SU-DHL-6 (cell line): ENCODE results near the gene GJB3.

Source experiments
- EZH2phosphoT487 ChIP-seq: fragments of 200-600 bp; sonication (generic), shearing (Covaris generic); conservative IDR thresholded peaks from 2 replicates; pipeline ENCODE4 v1.6.1; 2018; ENCODE audit warnings: mild to moderate bottlenecking, antibody characterized with exemption, low read length, moderate library complexity, mixed read lengths
- TF ChIP-seq, protein P1 (sequence below): fragments of 200-600 bp; sonication (generic); IDR thresholded peaks from one replicate; pipeline ENCODE4 v1.5.1; 2017; ENCODE audit warnings: antibody characterized with exemption, mild to moderate bottlenecking, low read length, moderate library complexity; ENCODE audit not compliant: insufficient read depth, poor library complexity, severe bottlenecking

DNA sequence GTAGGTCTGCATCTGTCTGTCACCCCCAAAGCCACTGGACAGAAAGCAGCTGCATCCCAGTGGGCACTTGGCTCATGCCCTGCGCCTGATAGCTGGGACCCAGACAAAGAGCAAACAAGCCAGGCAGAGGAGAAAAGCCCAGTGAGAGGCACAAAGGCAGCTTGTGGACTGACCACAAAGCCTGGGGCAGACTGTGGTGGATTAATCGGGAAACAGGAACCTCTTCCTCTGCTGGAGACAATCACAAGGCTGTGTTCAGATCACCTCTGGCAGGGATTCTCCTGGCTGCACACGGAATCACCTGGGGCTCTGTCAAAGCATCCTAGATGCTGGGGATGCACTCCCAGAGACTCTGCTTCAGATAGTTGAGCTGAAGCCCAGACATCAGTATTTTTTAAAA, 41.4 kb upstream of the GJB3 start:
- TF ChIP-seq, protein P1, sequence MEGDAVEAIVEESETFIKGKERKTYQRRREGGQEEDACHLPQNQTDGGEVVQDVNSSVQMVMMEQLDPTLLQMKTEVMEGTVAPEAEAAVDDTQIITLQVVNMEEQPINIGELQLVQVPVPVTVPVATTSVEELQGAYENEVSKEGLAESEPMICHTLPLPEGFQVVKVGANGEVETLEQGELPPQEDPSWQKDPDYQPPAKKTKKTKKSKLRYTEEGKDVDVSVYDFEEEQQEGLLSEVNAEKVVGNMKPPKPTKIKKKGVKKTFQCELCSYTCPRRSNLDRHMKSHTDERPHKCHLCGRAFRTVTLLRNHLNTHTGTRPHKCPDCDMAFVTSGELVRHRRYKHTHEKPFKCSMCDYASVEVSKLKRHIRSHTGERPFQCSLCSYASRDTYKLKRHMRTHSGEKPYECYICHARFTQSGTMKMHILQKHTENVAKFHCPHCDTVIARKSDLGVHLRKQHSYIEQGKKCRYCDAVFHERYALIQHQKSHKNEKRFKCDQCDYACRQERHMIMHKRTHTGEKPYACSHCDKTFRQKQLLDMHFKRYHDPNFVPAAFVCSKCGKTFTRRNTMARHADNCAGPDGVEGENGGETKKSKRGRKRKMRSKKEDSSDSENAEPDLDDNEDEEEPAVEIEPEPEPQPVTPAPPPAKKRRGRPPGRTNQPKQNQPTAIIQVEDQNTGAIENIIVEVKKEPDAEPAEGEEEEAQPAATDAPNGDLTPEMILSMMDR, result no peak
- no peak for TF ChIP-seq EZH2phosphoT487
